Middle frontal gyrus (tissue), 1 donor: ENCODE results near the gene PAF1.
"Not testable (repeated sequence)": the region's sequence is repeated elsewhere in the genome, so short reads cannot be mapped to it uniquely, and the experiment has no call there.

ENCODE experiments used
- DNase-seq: peaks from one replicate; pipeline ENCODE4 v3.0.0-alpha.2; 2015; ENCODE audit warnings: low spot score; ENCODE audit errors: extremely low spot score

The PAF1 gene

GRCh38 chr19:39355253-39355652 lies 35.7 kb downstream of the PAF1 start:
- no peak for DNase-seq

GRCh38 chr19:39352381-39353255 lies 38.3 kb downstream of the PAF1 start:
- DNase-seq = peak; percentile 40

GRCh38 chr19:39351537-39352064 lies 39.3 kb downstream of the PAF1 start:
- no peak for DNase-seq

- no peak for DNase-seq
These were observed 40.8 kb downstream of the PAF1 start for GRCh38 chr19:39350156-39350555.

- no peak for DNase-seq
These were observed 41.6 kb downstream of the PAF1 start for GRCh38 chr19:39349326-39349725.

- no peak for DNase-seq
These were observed 43.4 kb downstream of the PAF1 start for GRCh38 chr19:39347332-39348164.

- no peak for DNase-seq
These were observed 45.0 kb downstream of the PAF1 start for GRCh38 chr19:39345956-39346355.

- no peak for DNase-seq
These were observed 48.1 kb downstream of the PAF1 start for GRCh38 chr19:39342647-39343305.

GRCh38 chr19:39341719-39342604 lies 48.9 kb downstream of the PAF1 start, which contains the start of gene SAMD4B:
TSS of gene SAMD4B (plus strand) at chr19:39342421. CDS start at chr19:39356894, 14,473 bp downstream.
- DNase-seq = peak; percentile 94

GRCh38 chr19:39341129-39341718 lies 49.7 kb downstream of the PAF1 start:
- DNase-seq = no peak

- not testable (repeated sequence) for DNase-seq
These were observed 50.8 kb downstream of the PAF1 start for GRCh38 chr19:39340156-39340555.

GRCh38 chr19:39339674-39340073 lies 51.2 kb downstream of the PAF1 start:
- no peak for DNase-seq

GRCh38 chr19:39336483-39336882 lies 54.4 kb downstream of the PAF1 start:
- no peak for DNase-seq
